SHP77 (cell line): ENCODE measurements around the gene ZNF121.

Source experiments
- DNase-seq, 2 experiments: peaks; one replicate each; lab custom pipeline; 2025; lab: John Stamatoyannopoulos, UW

Gene ZNF121

GRCh38 chr19:9538183-9539058 is 45.9 kb downstream of the ZNF121 start, which contains the start of gene ZNF426:
TSS of gene ZNF426 (minus strand) at chr19:9538645. CDS start at chr19:9536232, 2,413 bp downstream.
- DNase-seq: peak; percentile 82 to 83

- DNase-seq: no peak
Observed at GRCh38 chr19:9535934-9536333, 48.4 kb downstream of the ZNF121 start.

GRCh38 chr19:9531933-9532332 is 52.4 kb downstream of the ZNF121 start:
- no peak for DNase-seq

GRCh38 chr19:9528757-9529336 is 55.5 kb downstream of the ZNF121 start:
- no peak for DNase-seq

GRCh38 chr19:9523885-9524474 is 60.3 kb downstream of the ZNF121 start:
- no peak for DNase-seq
